HCEC 1CT (cell line): ENCODE data around the gene PCED1B.
A peak's percentile ranks its signal among the peaks of the same experiment; 100 is the strongest.
"Not testable (repeated sequence)": the region's sequence is repeated elsewhere in the genome, so short reads cannot be mapped to it uniquely, and the experiment has no call there.

Source experiments
- DNase-seq: peaks from one replicate; pipeline ENCODE4 v3.0.0-alpha.2; 2017

Gene PCED1B

DNA sequence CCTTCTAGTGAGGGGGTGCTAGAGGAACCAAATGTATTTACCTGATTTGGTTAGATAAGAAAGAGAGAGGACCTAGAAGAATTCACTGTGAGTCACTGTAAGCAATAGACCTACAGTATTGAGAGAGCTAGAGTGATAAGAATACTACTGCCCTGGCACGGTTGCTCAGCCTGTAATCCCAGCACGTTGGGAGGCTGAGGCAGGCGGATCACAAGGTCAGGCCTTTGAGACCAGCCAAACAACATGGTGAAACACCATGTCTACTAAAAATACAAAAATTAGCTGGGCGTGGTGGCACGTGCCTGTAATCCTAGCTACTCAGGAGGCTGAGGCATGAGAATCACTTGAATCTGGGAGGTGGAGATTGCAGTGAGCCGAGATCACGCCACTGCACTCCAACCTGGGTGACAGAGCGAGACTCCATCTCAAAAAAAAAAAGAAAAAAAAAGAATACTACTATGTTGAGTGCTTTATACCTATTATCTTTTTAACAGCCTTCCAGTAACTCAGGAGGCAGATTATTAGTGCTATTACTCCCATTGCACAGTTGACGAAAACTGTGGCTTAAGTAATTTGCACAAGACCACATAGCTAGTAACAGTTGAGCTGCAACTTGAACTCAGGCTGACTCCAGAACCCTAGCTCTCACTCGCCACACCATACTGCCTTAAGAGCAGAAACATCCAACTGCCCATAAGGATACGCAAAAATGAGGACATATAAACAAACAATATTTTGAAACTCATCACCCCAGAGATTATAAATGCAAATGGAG lies 102.9 kb downstream of the PCED1B start:
- DNase-seq, result not testable (repeated sequence)

DNA sequence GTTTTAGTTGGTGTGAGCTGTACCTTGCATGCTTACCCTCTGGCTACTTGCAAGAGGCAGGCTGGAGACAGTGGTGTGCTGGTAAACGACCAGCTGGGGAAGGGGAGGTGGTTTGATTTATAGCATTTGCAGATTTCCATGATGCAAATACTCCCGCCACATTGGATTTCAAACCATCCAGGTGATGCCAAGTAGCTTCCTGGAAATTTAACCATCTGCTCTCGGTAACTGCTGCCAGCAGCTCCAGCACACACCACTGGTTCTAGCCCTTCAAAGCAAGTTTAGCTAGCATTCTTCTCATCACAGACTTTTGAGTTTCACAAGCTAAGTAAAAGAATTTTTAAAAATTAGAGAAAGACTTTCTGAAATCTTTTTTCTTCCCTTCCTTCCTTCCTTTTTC lies 104.8 kb downstream of the PCED1B start:
- DNase-seq, result no peak

DNA sequence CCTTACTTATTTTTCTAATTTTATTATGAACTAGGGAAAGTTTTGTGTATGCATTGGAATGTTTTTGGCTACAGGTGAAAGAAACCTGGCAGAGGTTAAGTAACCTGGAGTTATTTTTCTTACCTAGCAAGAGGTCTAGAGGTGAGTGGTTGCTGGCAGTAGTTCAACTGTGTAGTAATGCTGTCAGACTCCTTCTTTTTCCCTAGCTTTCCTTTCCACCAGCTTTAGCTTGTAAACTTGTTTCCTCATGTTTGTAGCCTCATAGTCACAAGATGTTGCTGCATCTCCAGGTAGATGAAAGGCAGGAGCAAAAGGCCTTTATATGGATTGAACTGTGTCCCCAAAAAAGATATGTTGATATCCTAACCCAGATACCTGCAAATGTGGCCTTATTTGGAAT lies 105.4 kb downstream of the PCED1B start:
- DNase-seq, result no peak

DNA sequence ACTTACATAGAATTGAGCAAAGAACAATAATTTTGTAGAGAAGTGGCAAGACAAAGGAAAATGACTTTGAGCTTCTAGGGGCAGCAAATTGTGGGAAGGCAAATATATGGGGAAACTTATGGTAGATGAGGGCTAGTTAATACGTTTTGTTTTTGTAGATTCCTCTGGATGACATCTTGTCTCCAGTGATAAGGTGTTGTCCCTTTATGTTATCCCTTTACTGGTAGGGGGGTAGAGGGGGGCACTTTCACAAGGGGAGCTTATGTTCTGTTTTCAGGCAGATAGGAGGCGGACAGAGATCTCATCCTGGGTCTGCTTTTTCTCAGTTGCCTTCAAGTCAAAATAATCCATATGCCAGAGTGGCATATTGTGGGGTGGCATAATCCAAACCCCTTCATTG lies 106.8 kb downstream of the PCED1B start:
- no peak for DNase-seq

DNA sequence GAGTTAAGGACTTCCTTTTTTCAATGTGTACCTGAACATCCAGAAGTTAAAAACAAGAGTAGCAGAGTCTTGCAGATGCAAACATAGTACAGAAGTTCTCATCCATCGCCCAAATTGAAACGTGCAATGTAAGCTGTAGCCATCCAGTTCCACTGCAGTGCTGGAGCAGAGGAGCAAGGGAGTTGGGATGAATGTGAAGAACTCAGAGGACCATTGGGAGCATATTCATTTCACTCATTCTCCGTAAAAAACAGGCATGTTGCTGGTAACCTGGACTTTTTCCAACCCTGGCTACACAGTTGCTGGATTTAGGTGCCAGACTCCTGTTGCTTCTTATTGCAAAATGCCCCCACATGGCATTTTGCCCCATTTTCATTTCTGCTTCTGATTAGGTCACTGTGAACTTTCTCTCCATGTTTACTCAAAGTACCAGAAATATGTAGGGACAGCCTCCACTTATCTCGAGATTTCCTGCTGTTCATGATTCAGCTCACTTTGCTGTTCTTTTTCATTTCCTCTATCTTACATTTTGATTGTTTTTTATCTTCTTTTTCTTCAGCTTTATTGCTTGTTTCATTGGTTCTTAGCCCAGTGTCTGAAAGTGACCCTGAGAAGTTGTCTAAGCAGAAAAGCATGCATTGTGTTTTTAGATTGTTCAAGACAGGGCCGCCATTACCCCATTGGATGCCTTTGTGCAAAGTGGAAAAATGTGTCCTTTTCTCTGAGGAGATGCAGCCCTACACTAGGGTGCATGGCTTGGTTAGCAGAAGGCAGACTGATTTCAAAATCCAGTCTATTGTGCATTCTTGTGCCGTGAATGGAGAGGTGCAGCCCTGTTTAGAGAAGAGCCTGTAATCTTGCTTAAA lies 109.4 kb downstream of the PCED1B start:
- DNase-seq, result no peak

DNA sequence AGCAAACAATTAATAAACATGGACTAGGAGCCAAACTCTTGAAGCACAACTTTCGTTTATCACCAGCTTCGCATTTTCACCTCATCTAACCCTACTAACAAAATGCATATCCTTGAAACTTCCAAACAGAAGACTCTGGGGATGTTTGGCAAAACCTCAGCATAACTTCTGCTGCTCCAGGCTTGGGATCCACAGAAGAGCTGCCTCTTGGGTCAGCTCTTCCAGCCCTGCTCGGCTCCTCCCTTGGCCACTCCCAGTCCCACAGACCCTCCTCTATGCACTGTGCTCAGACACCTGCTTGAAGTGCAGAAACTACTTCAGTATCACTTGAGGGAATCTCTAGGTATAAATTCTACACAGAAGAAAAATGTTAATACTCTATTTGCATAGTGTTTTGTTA lies 110.3 kb downstream of the PCED1B start:
- DNase-seq, result no peak

DNA sequence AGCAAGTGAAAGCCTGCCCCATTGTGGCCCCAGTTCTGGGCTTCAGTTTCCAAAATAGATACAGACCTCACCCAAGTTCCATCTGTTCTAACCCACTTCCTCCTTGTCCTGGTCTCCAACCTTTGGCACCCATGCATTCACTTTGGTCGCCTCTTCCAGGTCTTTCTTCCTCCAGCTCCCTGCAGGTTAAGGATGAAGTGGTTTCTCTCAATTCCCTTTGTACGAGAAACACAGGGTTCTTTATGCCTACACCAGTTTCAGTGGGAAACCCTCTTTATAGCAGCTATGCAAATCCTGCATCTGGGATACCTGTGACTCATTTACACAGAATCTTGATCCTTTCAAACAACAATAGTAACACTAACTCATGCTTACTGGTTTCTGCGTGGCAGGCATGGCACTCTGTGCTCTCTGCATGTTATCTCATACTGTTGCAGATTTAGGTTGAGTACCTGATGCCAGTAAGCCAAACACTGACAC lies 110.9 kb downstream of the PCED1B start:
- peak; percentile 4 for DNase-seq

DNA sequence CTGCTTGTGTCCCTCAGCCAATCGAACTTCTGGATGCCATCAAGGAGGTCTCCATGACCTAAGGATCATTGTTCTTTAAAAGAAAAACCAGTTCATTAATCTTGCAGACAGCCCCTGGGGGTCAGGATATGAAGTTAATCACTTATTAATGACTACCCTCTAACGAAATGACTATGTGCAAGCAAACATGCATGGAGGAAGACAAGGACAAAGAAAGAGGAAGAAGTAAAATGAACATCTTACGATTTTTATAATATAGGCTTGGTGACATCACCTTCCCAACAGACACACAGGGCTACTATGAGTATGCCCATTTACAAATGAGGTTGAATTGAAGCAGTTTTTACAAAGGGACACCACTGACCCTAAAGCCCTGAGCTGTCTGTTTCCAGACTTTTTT lies 111.5 kb downstream of the PCED1B start:
- no peak for DNase-seq

DNA sequence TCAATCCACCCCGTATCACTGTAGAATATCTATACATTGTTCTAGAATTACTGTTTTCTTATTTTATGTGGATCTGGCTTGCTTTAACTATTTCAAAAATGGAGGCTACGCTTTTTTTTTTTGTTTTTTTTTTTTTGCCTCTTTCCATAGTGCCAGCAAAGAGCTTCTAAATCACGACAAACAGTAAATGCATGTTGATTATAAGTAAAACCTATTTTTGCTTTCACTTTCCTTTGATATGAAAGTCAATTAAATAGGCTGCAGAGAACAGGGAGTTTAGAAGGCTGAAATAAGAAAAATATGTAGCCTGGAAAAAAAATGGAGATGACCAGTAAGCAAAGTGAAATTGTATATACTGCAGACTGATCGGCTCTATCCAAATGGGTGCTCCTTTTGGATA lies 112.6 kb downstream of the PCED1B start:
- DNase-seq, result no peak

DNA sequence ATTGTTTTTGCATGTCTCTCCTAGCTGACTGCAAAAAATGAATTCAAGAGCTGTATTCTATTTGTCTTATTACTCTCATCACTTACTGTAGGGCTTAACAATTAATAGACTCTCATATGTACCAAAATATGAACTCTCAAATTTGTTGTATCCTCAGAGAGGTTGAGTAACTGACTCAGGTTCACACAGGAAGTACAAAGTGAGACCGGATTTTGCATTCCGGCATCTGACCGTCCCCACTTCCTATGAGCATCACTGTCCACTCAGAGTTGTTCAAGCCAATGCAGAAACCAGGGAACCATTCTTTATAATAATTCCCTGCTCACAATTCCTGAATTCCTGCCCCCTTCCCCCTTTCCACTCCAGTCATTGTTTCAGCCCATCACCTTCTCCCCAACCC lies 113.6 kb downstream of the PCED1B start:
- no peak for DNase-seq

DNA sequence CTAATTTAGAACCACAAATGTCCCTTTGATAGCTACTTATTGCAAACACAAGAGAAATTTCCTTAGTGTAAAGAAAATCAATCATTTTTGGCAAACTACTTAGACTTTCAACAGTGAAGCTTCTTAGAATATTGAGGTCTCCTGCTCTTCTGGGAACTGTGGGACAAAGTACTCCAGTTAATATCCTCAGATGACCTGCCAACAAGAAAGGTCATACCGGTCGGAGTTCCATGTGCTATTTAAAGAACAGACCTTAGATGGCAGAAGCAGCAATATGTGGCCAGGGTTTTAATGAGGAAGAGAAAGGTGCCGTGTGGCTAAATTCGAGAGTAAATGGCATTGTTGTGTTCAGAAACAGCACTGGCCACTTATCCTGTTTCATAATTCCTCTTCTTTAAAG lies 115.1 kb downstream of the PCED1B start:
- no peak for DNase-seq

DNA sequence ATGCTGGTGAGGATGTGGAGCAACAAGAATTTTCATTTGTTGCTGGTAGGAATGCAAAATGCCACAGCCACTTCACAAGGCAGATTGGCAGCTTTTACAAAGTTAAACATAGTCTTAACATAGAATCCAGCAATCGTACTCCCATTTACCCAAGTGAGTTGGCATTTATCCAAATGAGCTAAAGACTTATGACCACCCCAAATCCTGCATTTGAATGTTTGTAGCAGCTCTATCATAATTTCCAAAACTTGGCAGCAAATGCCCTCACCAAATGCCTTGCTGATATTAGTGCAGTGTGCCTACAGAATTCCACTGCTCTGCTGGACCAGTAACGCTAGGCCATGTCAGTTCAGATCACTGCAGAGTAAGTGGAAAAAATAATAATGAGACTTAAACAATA lies 121.0 kb downstream of the PCED1B start:
- no peak for DNase-seq

DNA sequence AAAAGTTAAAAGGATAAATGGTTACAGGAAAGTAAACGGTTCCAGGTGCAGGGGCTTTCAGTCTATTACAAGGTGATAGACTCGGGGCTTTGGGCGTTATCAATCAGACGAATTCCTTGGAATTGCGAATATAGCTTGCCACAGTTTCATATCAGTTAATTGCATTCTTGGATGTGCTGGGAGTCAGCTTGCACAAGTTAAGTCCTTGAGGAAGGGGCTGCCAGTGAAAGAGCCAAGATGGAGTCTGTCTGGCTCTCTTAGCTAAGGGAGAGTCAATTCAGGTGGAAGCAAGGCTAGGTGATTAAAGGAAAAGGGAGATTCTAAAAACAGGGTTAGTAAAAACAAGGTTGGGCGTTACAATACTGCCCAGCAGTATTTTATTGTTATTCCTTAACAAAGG lies 121.8 kb downstream of the PCED1B start:
- DNase-seq, result not testable (repeated sequence)

DNA sequence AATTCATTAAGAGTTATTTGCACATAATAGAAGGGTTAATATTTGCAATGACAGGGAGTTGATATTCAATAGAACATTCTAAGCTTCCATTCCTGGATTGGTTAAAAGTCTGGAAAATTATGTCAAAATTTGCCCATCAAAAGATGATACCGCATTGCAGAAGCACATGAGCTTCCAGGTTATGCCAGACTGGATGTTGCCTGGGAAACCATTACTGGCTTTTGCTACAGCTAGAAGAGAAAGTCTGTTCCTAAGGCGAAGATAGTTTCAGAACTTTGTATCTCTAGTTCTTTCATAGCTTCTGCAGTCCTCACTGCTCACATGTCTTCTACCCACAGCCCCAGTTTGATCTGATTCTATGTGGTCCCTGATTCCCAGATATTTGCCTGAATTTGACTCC lies 122.8 kb downstream of the PCED1B start:
- no peak for DNase-seq

DNA sequence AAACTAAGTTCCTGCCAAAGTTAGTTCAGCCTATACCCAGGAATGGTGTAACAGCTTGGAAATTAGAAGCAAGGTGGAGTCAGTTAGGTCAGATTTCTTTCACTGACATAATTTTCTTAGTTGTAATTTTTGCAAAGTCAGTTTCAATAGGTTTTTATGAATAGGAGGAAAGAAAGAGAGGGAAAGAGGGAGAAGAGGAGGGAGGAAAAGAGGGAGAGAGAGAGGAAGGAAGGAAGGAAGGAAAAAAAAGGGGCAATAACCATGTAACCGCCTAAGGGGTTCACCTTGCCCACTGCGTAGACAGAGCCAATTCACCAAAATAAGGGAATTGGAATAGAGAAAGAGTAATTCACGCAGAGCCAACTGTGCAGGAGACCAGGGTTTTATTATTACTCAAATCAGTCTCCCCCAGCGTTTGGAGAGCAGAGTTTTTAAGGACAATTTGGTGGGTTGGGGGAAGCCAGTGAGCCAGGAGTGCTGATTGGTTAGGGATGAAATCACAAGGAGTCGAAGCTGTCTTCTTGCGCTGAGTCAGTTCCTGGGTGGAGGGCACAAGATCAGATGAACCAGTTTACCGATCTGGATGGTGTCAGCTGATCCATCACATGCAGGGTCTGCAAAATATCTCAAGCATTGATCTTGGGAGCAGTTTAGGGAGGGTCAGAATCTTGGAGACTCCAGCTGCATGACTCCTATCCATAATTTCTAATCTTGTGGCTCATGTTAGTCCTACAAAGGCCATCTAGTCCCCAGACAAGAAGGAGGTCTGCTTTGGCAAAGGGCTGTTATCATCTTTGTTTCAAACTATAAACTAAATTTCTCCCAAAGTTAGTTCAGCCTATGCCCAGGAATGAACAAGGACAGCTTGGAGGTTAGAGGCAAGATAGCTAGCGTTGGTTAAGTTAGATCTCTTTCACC lies 126.4 kb downstream of the PCED1B start:
- DNase-seq, result no peak

DNA sequence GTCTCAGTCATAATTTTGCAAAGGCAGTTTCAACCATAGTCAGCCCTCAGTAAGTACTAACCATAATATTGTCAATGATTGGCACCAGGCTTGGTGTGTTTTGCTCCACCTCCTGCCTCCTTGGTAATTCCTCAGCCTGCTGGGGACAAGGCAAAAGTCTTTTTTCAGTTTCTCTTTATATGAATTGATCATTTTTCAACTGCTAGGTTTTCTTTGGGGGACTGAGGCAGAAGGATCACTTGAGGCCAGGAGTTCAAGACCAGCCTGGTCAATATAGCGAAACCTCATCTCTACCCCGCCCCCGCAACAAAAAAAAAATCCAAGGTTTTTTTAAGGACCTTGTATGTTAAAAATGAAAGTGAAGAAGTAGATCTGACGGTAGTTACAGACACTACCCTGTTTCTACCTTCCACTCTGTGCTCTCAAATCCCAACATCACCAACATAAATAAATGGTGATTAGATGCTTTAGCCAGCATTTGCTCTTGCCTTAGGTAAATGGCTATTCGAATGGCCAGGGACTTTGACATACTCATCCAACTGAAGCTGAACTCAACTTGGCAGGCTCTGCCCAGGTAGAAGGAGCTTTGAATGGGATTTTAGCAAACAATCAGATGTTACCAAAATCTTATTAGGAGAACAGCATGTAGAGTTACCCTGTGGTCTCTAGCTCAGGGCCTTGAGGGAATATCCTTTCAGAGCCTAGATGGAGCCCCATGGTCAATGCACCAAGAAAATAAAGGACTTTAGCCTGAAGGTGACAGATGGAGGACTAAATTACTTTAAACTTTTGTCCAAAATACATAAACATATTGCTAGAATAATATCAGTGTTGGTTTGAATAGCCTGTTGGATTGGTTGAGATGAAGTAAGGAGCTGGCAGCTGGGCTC lies 127.3 kb downstream of the PCED1B start:
- no peak for DNase-seq

DNA sequence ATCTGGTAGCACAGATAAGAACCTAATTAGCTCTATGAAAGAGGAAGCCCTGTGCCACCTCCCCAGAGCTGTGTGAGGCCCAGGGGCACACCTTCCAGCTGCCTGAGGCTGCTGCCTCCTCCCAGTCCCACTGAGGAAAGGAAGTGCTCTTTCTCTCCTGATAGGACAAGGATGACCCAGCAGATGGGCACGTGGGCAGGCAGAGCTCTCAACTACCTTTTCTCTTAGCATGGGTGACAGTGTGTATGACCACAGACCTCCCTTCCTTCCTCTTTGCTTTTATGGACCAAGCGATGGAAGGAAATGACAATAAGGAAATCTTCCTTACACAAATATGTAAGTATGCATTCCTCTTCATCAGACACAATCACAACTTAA lies 127.9 kb downstream of the PCED1B start:
- no peak for DNase-seq

DNA sequence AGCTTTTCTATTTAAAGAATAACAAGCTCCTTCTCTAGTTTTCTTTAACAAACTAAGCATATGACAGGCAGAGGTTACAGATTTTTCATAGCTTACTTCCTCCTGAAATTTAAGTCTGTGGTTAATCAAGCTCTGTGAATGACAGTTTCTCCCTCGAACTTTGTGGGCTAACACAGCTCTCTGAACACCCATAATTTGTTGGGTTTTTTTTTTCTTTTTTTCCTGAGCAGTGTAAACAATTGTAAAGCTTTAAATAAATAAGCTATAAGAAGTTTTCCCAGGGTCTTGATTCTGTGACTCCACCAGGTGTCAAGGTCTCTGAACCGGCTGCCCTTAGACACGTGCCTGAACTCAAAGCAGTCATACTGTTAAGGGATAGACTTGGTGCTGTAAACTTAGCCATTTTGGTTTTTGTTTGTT lies 128.4 kb downstream of the PCED1B start:
- no peak for DNase-seq

DNA sequence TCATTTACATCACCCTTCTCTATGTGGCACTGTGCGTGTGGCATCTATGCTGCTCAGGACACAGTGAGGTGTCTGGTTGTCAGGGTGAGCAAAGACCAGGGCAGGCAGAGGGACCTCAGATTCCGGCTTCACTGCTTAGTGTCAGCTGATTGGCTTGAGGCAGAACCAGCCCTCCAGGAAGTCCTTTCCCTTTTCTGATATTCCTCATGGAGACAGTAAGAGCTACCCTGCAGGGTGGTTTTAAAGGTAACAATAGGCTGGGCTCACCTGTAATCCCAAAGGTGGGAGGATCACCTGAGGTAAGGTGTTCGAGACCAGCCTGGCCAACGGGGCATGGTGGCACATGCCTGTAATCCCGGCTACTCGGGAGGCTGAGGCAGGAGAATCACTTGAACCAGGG lies 129.6 kb downstream of the PCED1B start:
- DNase-seq, result no peak

DNA sequence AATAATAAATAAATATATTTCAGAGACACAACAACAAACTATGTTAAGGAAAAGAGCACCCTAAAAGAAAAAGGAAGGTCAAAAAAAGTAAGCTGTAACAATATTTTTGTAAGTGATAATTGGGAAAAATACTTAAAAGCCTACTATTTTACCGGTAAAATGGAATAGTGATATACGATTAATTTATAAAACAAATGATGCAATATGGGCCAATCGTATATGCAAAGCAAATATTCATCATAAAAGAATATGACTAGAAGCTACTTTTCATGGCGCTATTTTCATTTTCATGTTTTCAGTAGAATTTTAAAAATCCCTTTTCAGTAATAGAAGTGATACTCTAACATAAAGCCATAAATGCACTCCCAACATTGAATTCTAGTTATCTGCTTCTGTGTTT lies 131.4 kb downstream of the PCED1B start:
- no peak for DNase-seq

DNA sequence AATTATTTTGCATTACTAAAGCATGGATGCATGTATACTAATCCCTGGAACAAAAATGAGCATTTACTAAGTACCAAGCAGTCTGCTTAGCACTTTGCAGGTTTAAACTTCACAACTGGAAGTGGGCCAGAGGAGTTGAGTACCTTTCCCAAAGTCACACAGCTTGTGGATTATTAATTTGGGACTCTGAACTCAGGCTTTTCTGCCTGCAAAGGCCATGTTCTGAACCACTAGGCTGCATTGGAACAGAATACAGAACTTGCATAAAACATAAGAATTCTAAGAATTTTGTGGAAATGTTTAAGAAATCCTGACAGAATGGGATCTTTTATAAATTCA lies 133.2 kb downstream of the PCED1B start:
- no peak for DNase-seq

DNA sequence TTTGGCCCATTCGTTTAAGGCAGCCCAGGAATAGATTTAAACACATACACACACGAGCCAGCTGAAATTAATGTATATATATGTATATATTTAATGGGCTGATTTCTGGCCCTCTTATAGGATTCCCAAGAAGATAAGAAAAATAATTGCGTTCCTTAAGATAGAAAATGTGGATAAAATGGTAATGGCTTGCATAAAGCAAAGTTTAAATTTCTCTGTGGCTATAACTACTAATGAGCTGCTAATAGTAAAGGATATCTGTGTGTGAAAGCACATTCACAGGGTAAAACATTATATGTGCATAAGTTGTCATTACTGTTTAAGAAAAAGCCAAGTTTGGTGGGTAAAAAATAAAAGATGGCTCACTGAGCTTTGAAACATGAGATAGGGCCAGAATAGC lies 134.0 kb downstream of the PCED1B start:
- DNase-seq, result no peak
